GM12875 (cell line): ENCODE measurements around the gene PFDN6.
"Not testable (repeated sequence)": the region's sequence is repeated elsewhere in the genome, so short reads cannot be mapped to it uniquely, and the experiment has no call there.

Experiments
- H3K4me3 ChIP-seq: one replicate; pipeline ENCODE4 v1.5.1; 2011; ENCODE audit warnings: low read depth, low read length, control low read depth
- TF ChIP-seq, protein P1 (sequence below): IDR thresholded peaks from 2 replicates; pipeline ENCODE4 v1.5.1; 2011; ENCODE audit warnings: low read depth, mild to moderate bottlenecking, control low read depth, inconsistent platforms, low read length, moderate library complexity, borderline replicate concordance; ENCODE audit not compliant: insufficient read depth

The PFDN6 gene

DNA sequence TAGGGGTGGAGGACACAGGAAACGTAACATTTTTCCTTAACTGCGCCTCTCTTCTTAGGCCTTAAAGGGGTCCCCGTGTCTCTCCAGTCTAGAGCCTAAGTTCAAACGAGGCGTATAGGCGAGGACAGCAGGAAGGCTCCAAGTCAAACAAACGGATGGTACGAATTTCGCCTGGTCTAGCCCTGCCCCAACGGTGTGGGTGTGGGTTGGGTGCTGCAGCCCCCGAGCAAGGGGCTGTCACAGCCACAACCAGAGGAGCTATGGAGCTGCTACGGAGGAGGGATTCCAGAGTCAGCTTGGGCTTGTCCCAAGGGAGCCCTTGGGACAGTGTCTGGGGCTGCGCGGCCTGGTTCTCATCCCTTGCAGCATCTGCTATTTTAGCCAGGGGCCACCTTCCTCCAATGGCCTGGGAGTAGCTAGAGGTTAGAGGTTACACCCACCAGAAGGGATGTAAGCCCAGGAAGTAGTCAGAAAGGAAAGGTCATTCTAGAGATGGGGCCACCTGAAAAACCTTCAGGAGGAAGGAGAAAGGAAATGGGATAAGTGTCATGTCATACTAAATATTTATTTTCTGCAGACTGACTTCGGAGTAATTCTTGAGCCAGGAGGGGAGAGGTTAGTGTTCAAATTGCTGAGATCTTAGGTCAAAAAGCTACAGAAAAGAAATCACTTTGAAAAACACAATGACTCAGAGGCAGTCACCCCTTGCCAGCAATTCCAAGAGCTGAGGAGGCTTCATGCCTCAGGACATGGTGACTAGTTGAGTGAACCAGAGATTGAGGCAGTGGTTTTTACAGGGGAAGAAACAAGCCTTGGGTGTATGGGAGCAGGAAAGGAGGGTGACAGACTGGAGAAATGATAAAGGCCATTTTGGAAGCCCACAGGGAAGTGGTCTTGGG, 39.4 kb upstream of the PFDN6 start:
- peak overlapping the region; percentile 38 for H3K4me3 ChIP-seq
- TF ChIP-seq, protein P1, sequence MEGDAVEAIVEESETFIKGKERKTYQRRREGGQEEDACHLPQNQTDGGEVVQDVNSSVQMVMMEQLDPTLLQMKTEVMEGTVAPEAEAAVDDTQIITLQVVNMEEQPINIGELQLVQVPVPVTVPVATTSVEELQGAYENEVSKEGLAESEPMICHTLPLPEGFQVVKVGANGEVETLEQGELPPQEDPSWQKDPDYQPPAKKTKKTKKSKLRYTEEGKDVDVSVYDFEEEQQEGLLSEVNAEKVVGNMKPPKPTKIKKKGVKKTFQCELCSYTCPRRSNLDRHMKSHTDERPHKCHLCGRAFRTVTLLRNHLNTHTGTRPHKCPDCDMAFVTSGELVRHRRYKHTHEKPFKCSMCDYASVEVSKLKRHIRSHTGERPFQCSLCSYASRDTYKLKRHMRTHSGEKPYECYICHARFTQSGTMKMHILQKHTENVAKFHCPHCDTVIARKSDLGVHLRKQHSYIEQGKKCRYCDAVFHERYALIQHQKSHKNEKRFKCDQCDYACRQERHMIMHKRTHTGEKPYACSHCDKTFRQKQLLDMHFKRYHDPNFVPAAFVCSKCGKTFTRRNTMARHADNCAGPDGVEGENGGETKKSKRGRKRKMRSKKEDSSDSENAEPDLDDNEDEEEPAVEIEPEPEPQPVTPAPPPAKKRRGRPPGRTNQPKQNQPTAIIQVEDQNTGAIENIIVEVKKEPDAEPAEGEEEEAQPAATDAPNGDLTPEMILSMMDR = no peak

DNA sequence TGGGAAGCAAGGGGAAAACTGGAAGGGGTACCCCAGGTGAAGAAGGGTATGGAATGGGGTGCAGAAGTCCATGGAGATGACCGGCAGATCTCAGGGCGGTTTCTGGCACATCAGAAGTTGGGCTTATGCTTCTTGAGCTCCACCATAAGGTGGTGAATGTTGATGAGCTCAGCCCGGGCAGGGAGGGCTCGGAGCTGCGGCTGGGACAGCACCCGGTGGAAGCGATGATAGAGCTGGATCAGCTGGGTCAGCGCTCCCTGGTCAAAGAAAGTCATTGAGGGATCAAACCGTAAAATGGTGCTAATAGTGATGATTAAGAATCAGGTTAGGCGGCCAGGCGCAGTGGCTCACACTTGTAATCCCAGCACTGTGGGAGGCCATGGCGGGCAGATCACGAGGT, 38.7 kb upstream of the PFDN6 start:
- H3K4me3 ChIP-seq = no peak overlapping the region
- TF ChIP-seq, protein P1 = no peak

DNA sequence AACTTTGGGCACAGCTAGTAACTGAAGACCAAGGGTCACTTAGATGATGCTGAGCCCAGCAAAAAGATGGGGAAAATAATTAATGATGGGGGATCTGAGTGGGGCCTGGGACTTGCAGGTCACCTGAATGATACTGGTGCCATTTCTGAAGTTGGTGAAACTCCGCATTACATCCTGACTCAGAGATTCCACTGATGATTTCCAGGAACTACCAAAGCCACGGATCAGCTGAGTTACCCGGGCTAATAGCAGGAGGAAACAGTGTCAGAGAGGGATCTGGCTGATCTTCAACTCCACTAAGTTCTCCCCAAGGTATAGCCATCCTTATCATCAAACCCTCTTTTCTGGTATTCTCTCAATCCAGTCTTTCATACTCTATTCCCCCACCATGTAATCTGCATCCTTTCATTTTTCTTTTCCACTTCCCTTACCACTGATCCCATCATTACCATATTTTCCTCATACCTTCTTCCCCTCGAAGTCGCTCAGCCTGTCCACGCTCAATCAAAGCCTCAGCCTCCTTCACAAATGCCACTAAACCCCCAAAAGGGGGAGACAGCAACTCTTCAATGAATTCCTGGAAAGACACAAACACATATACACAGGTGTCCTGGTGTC, 37.9 kb upstream of the PFDN6 start:
- H3K4me3 ChIP-seq = no peak overlapping the region
- TF ChIP-seq, protein P1 = no peak

DNA sequence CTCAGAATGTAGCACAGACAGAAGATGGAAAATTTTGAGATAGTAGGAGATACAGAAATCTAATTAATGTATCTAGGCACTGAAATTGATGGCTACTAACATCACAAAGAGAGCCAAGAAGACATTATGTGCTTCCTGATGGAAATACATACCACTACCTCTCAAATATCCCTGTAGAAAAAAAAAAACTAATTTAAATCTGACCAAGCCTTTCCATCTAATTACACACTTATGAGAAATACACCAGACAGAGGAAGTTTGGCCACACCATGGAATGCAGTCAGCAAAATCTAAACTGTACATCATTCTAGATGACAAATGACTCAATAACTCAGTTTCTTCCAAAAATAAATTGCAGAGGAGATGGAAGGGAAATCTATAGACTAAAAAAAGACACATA, 36.6 kb upstream of the PFDN6 start:
- TF ChIP-seq, protein P1 = no peak
- no peak overlapping the region for H3K4me3 ChIP-seq

DNA sequence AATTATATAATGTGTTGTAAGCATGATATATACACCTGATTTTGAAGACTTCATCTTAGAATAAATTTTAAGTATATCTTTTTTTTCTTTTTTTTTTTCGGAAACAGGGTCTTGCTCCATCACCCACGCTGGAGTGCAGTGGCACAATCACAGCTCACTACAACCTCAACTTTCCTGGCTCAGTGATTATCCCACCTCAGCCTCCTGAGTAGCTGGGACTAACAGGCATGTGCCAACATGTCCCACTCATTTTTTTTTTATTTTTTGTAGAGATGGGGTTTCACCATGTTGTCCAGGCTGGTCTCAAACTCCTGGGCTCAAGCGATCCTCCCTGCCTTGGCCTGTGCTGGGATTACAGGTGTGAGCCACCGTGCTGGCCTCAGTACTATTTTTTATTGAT, 34.8 kb upstream of the PFDN6 start:
- H3K4me3 ChIP-seq = no peak overlapping the region
- TF ChIP-seq, protein P1 = no peak

DNA sequence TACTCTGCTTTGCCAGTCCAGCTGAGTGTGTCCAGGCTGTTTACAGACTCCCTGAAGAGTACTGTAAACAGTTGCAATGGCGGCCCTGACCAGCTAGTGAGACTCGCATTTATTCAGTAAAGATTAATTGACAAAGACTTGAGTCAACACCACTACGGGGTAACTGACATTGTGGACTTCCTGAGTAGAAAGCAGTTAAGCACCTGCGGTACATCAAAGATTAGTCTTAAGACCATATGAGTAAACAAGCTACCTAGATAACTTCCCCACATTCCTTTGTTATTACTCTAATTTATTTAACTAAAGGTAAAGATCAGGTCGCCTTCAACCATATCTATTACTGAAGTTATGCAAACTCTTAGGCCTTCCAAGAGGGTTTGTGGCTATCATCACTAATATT, 30.4 kb upstream of the PFDN6 start:
- TF ChIP-seq, protein P1 = no peak
- no peak overlapping the region for H3K4me3 ChIP-seq

DNA sequence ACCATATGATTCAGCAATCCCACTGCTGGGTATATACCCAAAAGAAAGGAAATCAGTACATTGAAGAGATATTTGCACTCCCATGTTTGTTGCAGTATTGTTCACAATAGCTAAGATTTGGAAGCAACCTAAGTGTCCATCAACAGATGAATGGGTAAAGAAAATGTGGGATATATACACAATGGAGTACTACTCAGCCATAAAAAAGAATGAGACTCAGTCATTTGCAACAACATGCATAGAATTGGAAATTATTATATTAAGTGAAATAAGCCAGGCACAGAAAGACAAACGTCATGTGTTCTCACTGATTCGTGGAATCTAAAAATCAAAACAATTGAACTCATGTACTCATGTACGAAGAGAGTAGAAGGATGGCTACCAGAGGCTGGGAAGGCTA, 26.9 kb upstream of the PFDN6 start:
- not testable (repeated sequence) for H3K4me3 ChIP-seq
